HFFc6 (cell line): Measurements from ENCODE around the gene TSACC. TPM values are rescaled to one million over a fixed set of nuclear protein-coding genes. Genes with fewer than 3 reads are reported as not detected.

Source experiments
- DNase-seq: peaks from one replicate; pipeline ENCODE4 v3.0.0-alpha.2; 2018
- H3K27ac Mint-ChIP-seq: 2 replicates; pipeline ENCODE4 v1.8.0; 2020; ENCODE audit warnings: mild to moderate bottlenecking, mixed read lengths
- H3K27me3 Mint-ChIP-seq: 2 replicates; pipeline ENCODE4 v1.8.0; 2021; ENCODE audit warnings: mild to moderate bottlenecking, moderate library complexity, mixed read lengths; ENCODE audit not compliant: insufficient read depth
- H3K36me3 Mint-ChIP-seq: 2 replicates; pipeline ENCODE4 v1.8.0; 2021; ENCODE audit warnings: low read depth, mixed read lengths
- H3K4me1 Mint-ChIP-seq: 2 replicates; pipeline ENCODE4 v1.8.0; 2020; ENCODE audit warnings: low read depth, mixed read lengths
- H3K4me3 Mint-ChIP-seq: 2 replicates; pipeline ENCODE4 v1.8.0; 2020; ENCODE audit warnings: mild to moderate bottlenecking, moderate library complexity, mixed read lengths
- H3K9me3 Mint-ChIP-seq: 2 replicates; pipeline ENCODE4 v1.8.0; 2020; ENCODE audit warnings: mild to moderate bottlenecking, mixed read lengths
- CTCF ChIP-seq: fragments of 200-600 bp; sonication (generic); IDR thresholded peaks from 2 replicates; pipeline ENCODE4 v1.5.0; 2021; ENCODE audit warnings: antibody characterized with exemption, mild to moderate bottlenecking
- total RNA-seq, 6 experiments: library from RNA; stranded (reverse); fragmentation: NEBNext Ultra II Directional; extraction: Animal tissue kit (Norgen Biotek cat#: 25700); gene quantifications; 2 replicates in 1 of 6; 3 replicates in 5 of 6; pipeline ENCODE4 v1.2.3, GENCODE V29; 2021

TSACC gene
- total RNA-seq, 6 experiments from 2014 or later = 0.48 to 0.99 (median 0.70) TPM

GRCh38 chr1:156392452-156392853 is 54.1 kb downstream of the TSACC start:
- Mint-ChIP-seq H3K27me3 (peaks cover 56% of the 10 kb centered on the region), H3K36me3 (no peaks in the 10 kb centered on the region), H3K27ac (no peak overlapping the region), H3K9me3 (no peaks in the 10 kb centered on the region), H3K4me3 (no peak overlapping the region), H3K4me1 (no peaks in the 10 kb centered on the region)
- TF ChIP-seq CTCF = no peak
- no peak for DNase-seq

DNA sequence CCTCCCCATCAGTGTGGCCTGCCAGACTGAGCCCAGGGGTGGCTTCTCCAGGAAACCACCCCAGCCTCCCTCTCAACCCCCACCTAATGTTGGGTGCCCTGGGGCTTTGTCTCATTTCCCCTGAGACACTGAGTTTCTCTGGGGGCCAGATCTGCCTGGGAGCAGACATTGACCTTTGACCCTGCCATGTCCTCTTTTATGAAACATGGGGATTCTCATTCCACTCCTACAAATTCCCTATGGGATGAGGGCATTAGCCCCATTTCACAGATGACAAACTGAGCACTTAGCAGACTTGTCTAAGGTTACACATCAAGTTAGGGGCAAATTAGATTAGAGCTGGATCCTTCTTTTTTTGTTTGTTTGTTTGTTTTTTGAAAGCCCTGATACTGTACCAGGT is 54.8 kb downstream of the TSACC start:
- Mint-ChIP-seq H3K4me3 (no peak overlapping the region), H3K36me3 (no peaks in the 10 kb centered on the region), H3K4me1 (no peaks in the 10 kb centered on the region), H3K27ac (no peak overlapping the region), H3K9me3 (no peaks in the 10 kb centered on the region), H3K27me3 (peaks cover 50% of the 10 kb centered on the region)
- no peak for TF ChIP-seq CTCF
- no peak for DNase-seq

GRCh38 chr1:156394082-156394481 is 55.8 kb downstream of the TSACC start:
- DNase-seq = no peak
- H3K36me3 Mint-ChIP-seq = no peaks in the 10 kb centered on the region

GRCh38 chr1:156394835-156395461 is 56.6 kb downstream of the TSACC start:
- H3K27ac Mint-ChIP-seq = no peak overlapping the region
- no peak for TF ChIP-seq CTCF
- DNase-seq = no peak
- H3K4me3 Mint-ChIP-seq = no peak overlapping the region
- peaks cover 41% of the 10 kb centered on the region for H3K27me3 Mint-ChIP-seq
- no peaks in the 10 kb centered on the region for H3K36me3 Mint-ChIP-seq
- no peaks in the 10 kb centered on the region for H3K4me1 Mint-ChIP-seq
- H3K9me3 Mint-ChIP-seq = no peaks in the 10 kb centered on the region

More at GRCh38 chr1:156394082-156394481, 55.8 kb downstream of the TSACC start:
- Mint-ChIP-seq H3K9me3 (no peaks in the 10 kb centered on the region), H3K4me1 (no peaks in the 10 kb centered on the region), H3K27me3 (peaks cover 44% of the 10 kb centered on the region), H3K4me3 (no peak overlapping the region), H3K27ac (no peak overlapping the region)
- TF ChIP-seq CTCF = no peak

Other genes with a start within 250 kb of the TSACC start
- gene LMNA, start 223.8 kb upstream of the TSACC start, total RNA-seq = 1,000 to 10,000 TPM; 1,238 to 1,664 (median 1,535) TPM
- 1 to 10 TPM in 2 of 6 experiments, under 1 TPM in 4; 0.71 to 1.1 (median 0.83) TPM for gene SEMA4A, start 184.9 kb upstream of the TSACC start, total RNA-seq
- gene SLC25A44, start 144.4 kb upstream of the TSACC start, total RNA-seq = 10 to 100 TPM; 19.6 to 25.2 (median 23.4) TPM
- 10 to 100 TPM; 32.7 to 41.0 (median 39.5) TPM for gene PMF1, start 125.5 kb upstream of the TSACC start, total RNA-seq
- under 1 TPM in 2 of 6 experiments, not detected in 4; 0.40 to 0.62 TPM for gene BGLAP, start 96.3 kb upstream of the TSACC start, total RNA-seq
- under 1 TPM; 0.45 to 0.65 (median 0.52) TPM for gene PAQR6, start 90.5 kb upstream of the TSACC start, total RNA-seq
- gene SMG5, start 55.7 kb upstream of the TSACC start, total RNA-seq = 10 to 100 TPM; 46.8 to 56.5 (median 50.6) TPM
- 1 to 10 TPM; 2.0 to 2.7 (median 2.1) TPM for gene TMEM79, start 54.2 kb upstream of the TSACC start, total RNA-seq
- gene GLMP, start 42.8 kb upstream of the TSACC start, total RNA-seq = 10 to 100 TPM; 50.8 to 91.8 (median 87.4) TPM
- not detected for gene VHLL, start 39.2 kb upstream of the TSACC start, total RNA-seq
- gene CCT3, start 234 bp upstream of the TSACC start, total RNA-seq = 100 to 1,000 TPM; 306 to 382 (median 317) TPM
- gene RHBG, start 30.7 kb downstream of the TSACC start, total RNA-seq = not detected
- gene MEF2D, start 162.2 kb downstream of the TSACC start, total RNA-seq = 10 to 100 TPM; 50.0 to 60.1 (median 56.8) TPM
- 10 to 100 TPM; 13.9 to 33.3 (median 29.0) TPM for gene IQGAP3, start 234.0 kb downstream of the TSACC start, total RNA-seq
- gene TTC24, start 241.2 kb downstream of the TSACC start, total RNA-seq = not detected